ENCODE results near the gene KIFC3.

KIFC3 gene

DNA sequence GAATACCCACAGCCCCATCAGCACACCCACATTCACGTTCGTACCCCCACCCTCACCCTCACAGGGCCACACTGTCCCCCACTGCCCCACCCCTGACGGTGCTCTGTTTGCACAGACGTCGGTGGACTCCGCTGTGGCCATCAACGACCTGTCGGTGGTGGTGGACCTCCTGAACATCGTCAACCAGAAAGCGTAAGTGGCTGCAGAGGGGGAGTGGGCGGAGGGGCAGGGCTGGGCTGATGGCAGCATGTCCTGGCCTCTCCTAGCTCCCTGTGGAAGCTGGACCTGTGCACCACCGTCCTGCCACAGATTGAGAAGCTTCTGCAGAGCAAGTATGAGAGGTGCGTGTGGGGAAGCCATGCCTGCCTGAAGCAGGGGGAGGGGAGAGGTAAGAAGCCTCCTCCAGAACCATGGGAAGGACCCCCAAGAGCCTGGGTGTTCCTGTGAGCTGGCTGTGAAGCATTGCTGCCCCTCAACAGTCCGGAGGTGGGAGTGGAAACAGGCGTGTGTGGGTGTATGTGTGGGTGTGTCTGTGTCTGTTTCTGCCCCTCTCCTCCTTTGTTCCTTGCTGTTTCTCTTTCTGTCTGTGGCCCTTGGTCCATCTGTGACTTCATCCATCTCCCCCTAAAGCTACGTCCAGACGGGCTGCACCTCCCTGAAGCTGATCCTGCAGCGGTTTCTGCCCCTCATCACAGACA lies 46.4 kb downstream of the KIFC3 start:
- peak overlapping the region; percentile 42 for H3K27ac Mint-ChIP-seq

DNA sequence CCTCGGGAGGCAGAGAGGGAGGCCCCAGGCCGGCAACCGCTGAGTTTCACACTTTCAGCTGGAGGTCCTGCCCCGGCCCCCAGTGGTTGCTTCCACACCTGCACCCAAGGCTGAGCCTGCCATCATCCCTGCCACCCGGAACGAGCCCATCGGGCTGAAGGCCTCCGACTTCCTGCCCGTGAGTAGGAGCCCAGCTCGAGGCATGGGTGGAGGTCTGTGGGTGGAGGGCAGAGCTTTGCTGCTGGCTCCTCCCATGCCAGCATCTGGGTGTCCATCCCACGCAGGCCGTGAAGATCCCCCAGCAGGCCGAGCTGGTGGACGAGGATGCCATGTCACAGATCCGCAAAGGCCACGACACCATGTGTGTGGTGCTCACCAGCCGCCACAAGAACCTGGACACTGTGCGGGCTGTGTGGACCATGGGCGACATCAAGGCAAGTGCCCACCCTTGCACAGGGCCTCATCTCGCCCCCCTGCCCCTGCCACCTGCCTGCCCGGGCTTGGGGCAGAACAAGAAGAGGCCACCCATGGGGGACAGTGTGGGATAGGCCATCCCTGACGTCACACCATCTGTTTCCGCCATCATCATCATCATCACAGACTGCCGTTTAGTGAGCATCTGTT lies 47.1 kb downstream of the KIFC3 start:
- no peak for DNase-seq
- no peak overlapping the region for H3K4me3 Mint-ChIP-seq
- TF ChIP-seq, protein P1, sequence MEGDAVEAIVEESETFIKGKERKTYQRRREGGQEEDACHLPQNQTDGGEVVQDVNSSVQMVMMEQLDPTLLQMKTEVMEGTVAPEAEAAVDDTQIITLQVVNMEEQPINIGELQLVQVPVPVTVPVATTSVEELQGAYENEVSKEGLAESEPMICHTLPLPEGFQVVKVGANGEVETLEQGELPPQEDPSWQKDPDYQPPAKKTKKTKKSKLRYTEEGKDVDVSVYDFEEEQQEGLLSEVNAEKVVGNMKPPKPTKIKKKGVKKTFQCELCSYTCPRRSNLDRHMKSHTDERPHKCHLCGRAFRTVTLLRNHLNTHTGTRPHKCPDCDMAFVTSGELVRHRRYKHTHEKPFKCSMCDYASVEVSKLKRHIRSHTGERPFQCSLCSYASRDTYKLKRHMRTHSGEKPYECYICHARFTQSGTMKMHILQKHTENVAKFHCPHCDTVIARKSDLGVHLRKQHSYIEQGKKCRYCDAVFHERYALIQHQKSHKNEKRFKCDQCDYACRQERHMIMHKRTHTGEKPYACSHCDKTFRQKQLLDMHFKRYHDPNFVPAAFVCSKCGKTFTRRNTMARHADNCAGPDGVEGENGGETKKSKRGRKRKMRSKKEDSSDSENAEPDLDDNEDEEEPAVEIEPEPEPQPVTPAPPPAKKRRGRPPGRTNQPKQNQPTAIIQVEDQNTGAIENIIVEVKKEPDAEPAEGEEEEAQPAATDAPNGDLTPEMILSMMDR (IDR thresholded peaks at IDR 0.05), result no peak
- H3K4me1 Mint-ChIP-seq, result peaks cover 20% of the 10 kb centered on the region
- peaks cover 14% of the 10 kb centered on the region for H3K36me3 Mint-ChIP-seq (ENCODE audit: low read depth)
- H3K9me3 Mint-ChIP-seq, result no peaks in the 10 kb centered on the region
- H3K27me3 Mint-ChIP-seq (ENCODE audit: low read depth, poor library complexity), result no peaks in the 10 kb centered on the region
- H3K27ac Mint-ChIP-seq, result peak overlapping the region; percentile 42

More for the DNA sequence above, 46.4 kb downstream of the KIFC3 start:
- Mint-ChIP-seq H3K36me3 (ENCODE audit: low read depth) (peaks cover 13% of the 10 kb centered on the region), H3K9me3 (no peaks in the 10 kb centered on the region), H3K27me3 (ENCODE audit: low read depth, poor library complexity) (no peaks in the 10 kb centered on the region), H3K4me1 (peaks cover 16% of the 10 kb centered on the region), H3K4me3 (no peak overlapping the region)
- no peak for DNase-seq
- TF ChIP-seq, protein P1 (IDR thresholded peaks at IDR 0.05), result no peak

DNA sequence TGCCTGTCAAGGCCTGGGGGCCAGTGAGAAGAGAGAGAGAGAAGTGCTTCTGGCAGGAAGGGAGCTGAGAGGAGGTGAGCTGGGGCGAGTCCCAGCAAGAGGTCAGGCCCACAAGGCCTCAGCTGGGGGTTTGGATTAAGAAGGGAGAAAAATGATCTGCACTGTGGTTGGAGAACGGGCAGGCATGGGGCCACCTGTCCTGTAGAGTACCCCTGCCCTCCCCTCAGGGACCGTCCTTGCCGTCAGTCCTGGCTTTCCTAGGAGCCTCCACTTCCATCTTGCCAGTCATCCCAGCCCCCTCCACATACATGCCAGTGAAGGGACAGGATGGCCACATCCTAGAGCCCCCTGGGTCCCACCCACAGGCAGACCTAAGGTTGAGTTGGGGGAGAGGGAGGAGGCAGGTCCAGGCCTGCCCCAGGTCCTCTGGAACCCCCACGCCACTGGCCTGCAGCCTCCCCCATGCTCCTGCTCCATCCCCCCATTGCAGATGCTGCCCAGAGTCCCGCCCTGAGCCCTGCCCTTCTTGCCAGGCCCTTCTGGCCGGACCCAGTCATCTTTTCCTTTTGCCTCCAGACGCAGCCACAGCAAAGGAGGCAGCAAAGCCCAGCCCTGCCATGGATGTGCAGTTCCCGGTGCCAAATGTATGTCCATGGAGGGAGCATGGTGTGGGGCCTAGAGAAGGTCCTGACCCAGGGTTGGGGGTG lies 47.8 kb downstream of the KIFC3 start:
- peaks cover 19% of the 10 kb centered on the region for H3K36me3 Mint-ChIP-seq (ENCODE audit: low read depth)

DNA sequence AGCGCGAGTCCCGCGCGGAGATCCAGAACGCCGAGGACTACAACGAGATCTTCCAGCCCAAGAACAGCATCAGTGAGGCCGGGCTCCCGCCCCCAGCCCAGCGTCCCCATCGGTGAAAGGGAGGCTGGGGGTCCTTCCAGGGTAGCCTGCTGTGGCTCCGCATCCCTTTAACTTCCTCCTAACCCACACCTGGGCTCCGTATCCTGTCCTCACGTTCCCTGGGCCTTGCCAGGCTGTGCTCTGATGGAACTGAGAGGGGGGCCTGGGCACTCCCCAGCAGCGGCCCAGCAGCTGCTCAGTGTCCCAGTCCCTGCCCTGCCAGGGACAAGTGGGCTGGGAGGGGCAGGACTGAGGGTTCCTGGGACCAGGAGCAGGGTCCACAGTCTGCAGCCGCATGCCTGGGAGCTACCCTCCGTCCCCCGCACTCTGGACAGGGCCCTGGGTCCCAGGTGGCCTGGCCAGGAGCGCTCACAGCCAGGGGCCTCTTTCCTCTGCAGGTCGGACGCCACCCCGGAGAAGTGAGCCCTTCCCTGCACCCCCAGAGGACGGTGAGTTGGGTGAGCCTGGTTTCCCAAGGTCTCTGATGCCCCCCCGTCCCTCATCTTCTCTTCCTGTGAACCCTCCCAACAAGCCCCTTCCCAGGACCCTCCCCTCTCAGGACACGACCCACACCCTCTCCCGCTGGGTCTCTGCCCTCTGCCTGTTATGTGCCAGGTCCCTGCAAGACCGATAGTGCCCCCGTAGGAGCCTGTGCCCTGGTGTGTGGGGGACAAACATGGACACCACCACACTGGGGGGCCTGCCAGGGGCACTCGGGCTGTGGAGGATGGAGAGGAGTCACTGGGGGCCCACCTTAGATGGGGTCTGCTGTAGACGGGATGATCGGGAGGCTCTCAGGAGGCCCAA lies 48.6 kb downstream of the KIFC3 start:
- TF ChIP-seq, protein P1 (IDR thresholded peaks at IDR 0.05), result no peak
- Mint-ChIP-seq H3K36me3 (ENCODE audit: low read depth) (peaks cover 19% of the 10 kb centered on the region), H3K27me3 (ENCODE audit: low read depth, poor library complexity) (no peaks in the 10 kb centered on the region), H3K9me3 (no peaks in the 10 kb centered on the region), H3K27ac (peak overlapping the region; percentile 54), H3K4me3 (no peak overlapping the region), H3K4me1 (peaks cover 15% of the 10 kb centered on the region)
- no peak for DNase-seq

More for the DNA sequence above, 47.8 kb downstream of the KIFC3 start:
- H3K4me1 Mint-ChIP-seq, result peaks cover 15% of the 10 kb centered on the region
- peak overlapping the region; percentile 54 for H3K27ac Mint-ChIP-seq
- TF ChIP-seq, protein P1 (IDR thresholded peaks at IDR 0.05), result no peak
- DNase-seq, result no peak
- H3K9me3 Mint-ChIP-seq, result no peaks in the 10 kb centered on the region
- no peaks in the 10 kb centered on the region for H3K27me3 Mint-ChIP-seq (ENCODE audit: low read depth, poor library complexity)
- no peak overlapping the region for H3K4me3 Mint-ChIP-seq

DNA sequence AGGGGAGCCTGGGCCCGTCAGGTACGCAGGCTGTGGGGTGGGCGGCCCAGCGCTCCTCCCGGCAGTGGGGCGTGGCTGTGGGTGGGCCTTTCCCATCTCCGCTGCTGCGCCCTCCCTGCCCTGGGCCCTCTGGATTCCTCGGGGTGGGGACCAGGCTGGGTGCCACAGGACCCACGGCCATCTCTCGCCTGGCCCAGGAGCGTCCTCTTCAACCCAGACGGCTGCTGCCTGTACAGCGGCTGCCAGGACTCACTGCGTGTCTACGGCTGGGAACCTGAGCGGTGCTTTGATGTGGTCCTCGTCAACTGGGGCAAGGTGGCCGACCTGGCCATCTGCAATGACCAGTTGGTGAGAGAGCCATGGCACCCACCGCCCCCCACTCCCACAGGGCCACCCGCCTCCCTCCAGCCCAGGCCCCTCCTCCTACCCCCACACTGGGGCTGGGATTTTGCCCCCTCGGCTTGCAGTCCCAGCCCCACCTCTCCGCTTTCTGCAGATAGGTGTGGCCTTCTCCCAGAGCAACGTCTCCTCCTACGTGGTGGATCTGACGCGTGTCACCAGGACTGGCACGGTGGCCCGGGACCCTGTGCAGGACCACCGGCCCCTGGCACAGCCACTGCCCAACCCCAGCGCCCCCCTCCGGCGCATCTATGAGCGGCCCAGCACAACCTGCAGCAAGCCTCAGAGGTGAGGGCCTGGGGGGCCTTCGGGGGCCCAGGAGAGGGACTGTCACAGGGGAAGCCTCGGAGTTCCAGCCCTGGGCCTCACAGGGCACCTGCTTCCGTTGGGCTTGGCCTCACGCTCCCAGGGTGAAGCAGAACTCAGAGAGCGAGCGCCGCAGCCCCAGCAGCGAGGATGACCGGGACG lies 49.5 kb downstream of the KIFC3 start:
- H3K27me3 Mint-ChIP-seq (ENCODE audit: low read depth, poor library complexity), result peaks cover 3% of the 10 kb centered on the region
- no peak overlapping the region for H3K4me3 Mint-ChIP-seq

More for the DNA sequence above, 49.5 kb downstream of the KIFC3 start:
- H3K36me3 Mint-ChIP-seq (ENCODE audit: low read depth), result peaks cover 19% of the 10 kb centered on the region
- no peak for DNase-seq
- TF ChIP-seq, protein P1 (IDR thresholded peaks at IDR 0.05), result no peak
- no peaks in the 10 kb centered on the region for H3K9me3 Mint-ChIP-seq
- peaks cover 15% of the 10 kb centered on the region for H3K4me1 Mint-ChIP-seq
- H3K27ac Mint-ChIP-seq, result no peak overlapping the region
